WTC11 (cell line): ENCODE results near the gene RGS5. TPM values are rescaled to one million over a fixed set of nuclear protein-coding genes. Genes with fewer than 3 reads are reported as not detected.
"Not testable (repeated sequence)": the region's sequence is repeated elsewhere in the genome, so short reads cannot be mapped to it uniquely, and the experiment has no call there.

ENCODE experiments used
- ATAC-seq: fragments of 200-7000 bp; cut with Tn5 transposase; 2 replicates; pipeline ENCODE4 v1.10.0; 2021; ENCODE audit warnings: mild to moderate bottlenecking, moderate library complexity
- CTCF ChIA-PET: fragments of 300-600 bp; sonication (Branson Sonifier 250); formaldehyde crosslinking; loops from one replicate; lab custom pipeline; 2021; ENCODE audit warnings: antibody characterized with exemption; lab: Charles Lee
- POLR2A ChIA-PET: fragments of 350-600 bp; sonication (Branson Sonifier 250); formaldehyde crosslinking; loops from one replicate; lab custom pipeline; 2021; ENCODE audit warnings: antibody characterized with exemption; lab: Charles Lee
- DNase-seq: peaks from one replicate; pipeline ENCODE4 v3.0.0; 2021; ENCODE audit warnings: low spot score
- H3K27ac Mint-ChIP-seq: 2 replicates; pipeline ENCODE4 v1.8.0; 2021; ENCODE audit warnings: mixed read lengths
- H3K27me3 Mint-ChIP-seq: 2 replicates; pipeline ENCODE4 v1.8.0; 2021; ENCODE audit warnings: low read depth, mild to moderate bottlenecking, moderate library complexity, mixed read lengths
- H3K36me3 Mint-ChIP-seq: 2 replicates; pipeline ENCODE4 v1.8.0; 2021; ENCODE audit warnings: mixed read lengths
- H3K4me1 Mint-ChIP-seq: 2 replicates; pipeline ENCODE4 v1.8.0; 2022; ENCODE audit warnings: mixed read lengths
- H3K4me3 Mint-ChIP-seq: 2 replicates; pipeline ENCODE4 v1.8.0; 2021; ENCODE audit warnings: mild to moderate bottlenecking, moderate library complexity, mixed read lengths
- H3K9me3 Mint-ChIP-seq: 2 replicates; pipeline ENCODE4 v1.8.0; 2021; ENCODE audit warnings: mixed read lengths
- GRHL2 ChIP-seq: fragments of 250-450 bp; sonication (Bioruptor Pico); IDR thresholded peaks from 2 replicates; pipeline ENCODE4 v1.8.0; 2022; ENCODE audit warnings: mild to moderate bottlenecking, moderate library complexity; ENCODE audit not compliant: insufficient replicate concordance, severe bottlenecking
- NFATC4 ChIP-seq: fragments of 250-450 bp; sonication (Bioruptor Pico); IDR thresholded peaks from 2 replicates; pipeline ENCODE4 v1.9.0; 2021; ENCODE audit warnings: mild to moderate bottlenecking
- SOX15 ChIP-seq: fragments of 250-450 bp; sonication (Bioruptor Pico); IDR thresholded peaks from 2 replicates; pipeline ENCODE4 v1.9.0; 2021; ENCODE audit warnings: mild to moderate bottlenecking
- SP1 ChIP-seq: sonication (generic); formaldehyde crosslinking; conservative IDR thresholded peaks from 2 replicates; pipeline ENCODE4 v1.8.1; 2022; ENCODE audit warnings: missing genetic modification reagents
- TCF7 ChIP-seq: sonication (generic); formaldehyde crosslinking; IDR thresholded peaks from 2 replicates; pipeline ENCODE4 v1.8.0; 2022; ENCODE audit warnings: mild to moderate bottlenecking, low read depth, missing genetic modification reagents, moderate library complexity
- ZNF263 ChIP-seq: sonication (generic); formaldehyde crosslinking; IDR thresholded peaks from 2 replicates; pipeline ENCODE4 v1.8.1; 2022; ENCODE audit warnings: low read depth, mild to moderate bottlenecking, moderate library complexity, missing genetic modification reagents
- total RNA-seq: library from RNA; stranded (reverse); gene quantifications from 3 replicates; pipeline ENCODE4 v1.2.3, GENCODE V29; 2021
- TF ChIP-seq, protein P1 (sequence below): sonication (generic); formaldehyde crosslinking; IDR thresholded peaks from 2 replicates; pipeline ENCODE4 v1.8.0; 2023; ENCODE audit warnings: missing genetic modification reagents, mild to moderate bottlenecking, borderline replicate concordance
- TF ChIP-seq, protein P2 (sequence below): sonication (generic); formaldehyde crosslinking; conservative IDR thresholded peaks from 2 replicates; pipeline ENCODE4 v1.8.1; 2022; ENCODE audit warnings: mild to moderate bottlenecking, missing genetic modification reagents
- TF ChIP-seq, protein P3 (sequence below): fragments of 250-450 bp; sonication (Bioruptor Pico); IDR thresholded peaks from 2 replicates; pipeline ENCODE4 v1.8.0; 2021; ENCODE audit warnings: mild to moderate bottlenecking
- TF ChIP-seq, protein P4 (sequence below): sonication (generic); formaldehyde crosslinking; IDR thresholded peaks from 2 replicates; pipeline ENCODE4 v1.8.0; 2022; ENCODE audit warnings: missing genetic modification reagents

The RGS5 gene
- total RNA-seq, 1 experiment from 2014 or later: 23.6 TPM

DNA sequence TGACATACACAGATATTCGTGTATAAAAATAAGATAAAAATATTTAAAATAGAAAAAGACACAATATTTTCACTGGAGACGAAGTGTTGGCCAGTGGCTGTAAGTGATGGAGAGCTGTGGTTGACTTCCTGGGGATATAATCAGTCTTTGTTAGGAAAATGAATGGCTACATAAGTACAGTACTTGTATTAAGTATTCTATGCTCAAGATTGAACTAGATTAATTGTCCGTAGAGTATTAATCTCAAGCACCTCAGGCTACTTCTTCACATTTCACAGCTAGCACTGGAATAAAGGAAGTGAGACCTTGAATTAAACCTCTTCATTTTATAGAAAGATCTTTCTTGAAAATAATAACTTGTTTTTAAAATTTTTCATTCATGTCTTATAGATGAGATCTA is 39.0 kb upstream of the RGS5 start:
- TF ChIP-seq TCF7 (no peak), ZNF263 (CRISPR knock-in tag) (no peak), GRHL2 (CRISPR knock-in tag) (no peak), NFATC4 (no peak)
- TF ChIP-seq, protein P1, sequence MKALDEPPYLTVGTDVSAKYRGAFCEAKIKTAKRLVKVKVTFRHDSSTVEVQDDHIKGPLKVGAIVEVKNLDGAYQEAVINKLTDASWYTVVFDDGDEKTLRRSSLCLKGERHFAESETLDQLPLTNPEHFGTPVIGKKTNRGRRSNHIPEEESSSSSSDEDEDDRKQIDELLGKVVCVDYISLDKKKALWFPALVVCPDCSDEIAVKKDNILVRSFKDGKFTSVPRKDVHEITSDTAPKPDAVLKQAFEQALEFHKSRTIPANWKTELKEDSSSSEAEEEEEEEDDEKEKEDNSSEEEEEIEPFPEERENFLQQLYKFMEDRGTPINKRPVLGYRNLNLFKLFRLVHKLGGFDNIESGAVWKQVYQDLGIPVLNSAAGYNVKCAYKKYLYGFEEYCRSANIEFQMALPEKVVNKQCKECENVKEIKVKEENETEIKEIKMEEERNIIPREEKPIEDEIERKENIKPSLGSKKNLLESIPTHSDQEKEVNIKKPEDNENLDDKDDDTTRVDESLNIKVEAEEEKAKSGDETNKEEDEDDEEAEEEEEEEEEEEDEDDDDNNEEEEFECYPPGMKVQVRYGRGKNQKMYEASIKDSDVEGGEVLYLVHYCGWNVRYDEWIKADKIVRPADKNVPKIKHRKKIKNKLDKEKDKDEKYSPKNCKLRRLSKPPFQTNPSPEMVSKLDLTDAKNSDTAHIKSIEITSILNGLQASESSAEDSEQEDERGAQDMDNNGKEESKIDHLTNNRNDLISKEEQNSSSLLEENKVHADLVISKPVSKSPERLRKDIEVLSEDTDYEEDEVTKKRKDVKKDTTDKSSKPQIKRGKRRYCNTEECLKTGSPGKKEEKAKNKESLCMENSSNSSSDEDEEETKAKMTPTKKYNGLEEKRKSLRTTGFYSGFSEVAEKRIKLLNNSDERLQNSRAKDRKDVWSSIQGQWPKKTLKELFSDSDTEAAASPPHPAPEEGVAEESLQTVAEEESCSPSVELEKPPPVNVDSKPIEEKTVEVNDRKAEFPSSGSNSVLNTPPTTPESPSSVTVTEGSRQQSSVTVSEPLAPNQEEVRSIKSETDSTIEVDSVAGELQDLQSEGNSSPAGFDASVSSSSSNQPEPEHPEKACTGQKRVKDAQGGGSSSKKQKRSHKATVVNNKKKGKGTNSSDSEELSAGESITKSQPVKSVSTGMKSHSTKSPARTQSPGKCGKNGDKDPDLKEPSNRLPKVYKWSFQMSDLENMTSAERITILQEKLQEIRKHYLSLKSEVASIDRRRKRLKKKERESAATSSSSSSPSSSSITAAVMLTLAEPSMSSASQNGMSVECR (CRISPR knock-in tag): no peak
- DNase-seq (no peak), ATAC-seq (no peak)
- Mint-ChIP-seq H3K36me3 (0 out of 2 replicates have a peak, but pooled peaks cover 2% of the 10 kb centered on the region), H3K9me3 (peaks cover 3% of the 10 kb centered on the region; the same call in 1 of the 2 replicates), H3K4me3 (no peak overlapping the region), H3K4me1 (no peaks in the 10 kb centered on the region), H3K27ac (no peak overlapping the region), H3K27me3 (no peaks in the 10 kb centered on the region)
- POLR2A ChIA-PET: no interaction called here
- CTCF ChIA-PET: no interaction called here

DNA sequence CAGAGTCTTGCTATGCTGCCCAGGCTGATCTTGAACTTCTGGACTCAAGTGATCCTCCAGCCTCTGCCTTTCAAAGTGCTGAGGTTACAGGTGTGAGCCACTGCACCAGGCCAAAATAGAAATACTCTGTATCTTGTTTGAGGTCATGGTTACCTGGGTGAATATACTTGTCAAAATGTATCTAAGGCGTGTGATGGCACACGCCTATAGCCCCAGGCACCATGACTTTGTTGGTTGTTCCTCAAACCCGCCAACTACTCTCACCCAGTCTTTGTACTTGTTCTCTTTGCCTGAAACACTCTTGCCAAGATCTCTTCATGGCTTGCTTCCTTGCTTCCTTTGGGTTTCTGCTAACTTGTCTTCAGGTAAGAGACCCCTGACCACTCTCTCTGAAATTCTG is 38.0 kb upstream of the RGS5 start:
- DNase-seq: no peak
- ChIA-PET CTCF (no interaction called here), POLR2A (no interaction called here)
- ATAC-seq: no peak
- 0 out of 2 replicates have a peak, but pooled peaks cover 2% of the 10 kb centered on the region for H3K36me3 Mint-ChIP-seq
- H3K9me3 Mint-ChIP-seq: peaks cover 3% of the 10 kb centered on the region; the same call in 1 of the 2 replicates
- H3K27me3 Mint-ChIP-seq: no peaks in the 10 kb centered on the region
- no peaks in the 10 kb centered on the region for H3K4me1 Mint-ChIP-seq
- TF ChIP-seq, protein P2, sequence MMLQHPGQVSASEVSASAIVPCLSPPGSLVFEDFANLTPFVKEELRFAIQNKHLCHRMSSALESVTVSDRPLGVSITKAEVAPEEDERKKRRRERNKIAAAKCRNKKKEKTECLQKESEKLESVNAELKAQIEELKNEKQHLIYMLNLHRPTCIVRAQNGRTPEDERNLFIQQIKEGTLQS (CRISPR knock-in tag): no peak
- TF ChIP-seq, protein P3, sequence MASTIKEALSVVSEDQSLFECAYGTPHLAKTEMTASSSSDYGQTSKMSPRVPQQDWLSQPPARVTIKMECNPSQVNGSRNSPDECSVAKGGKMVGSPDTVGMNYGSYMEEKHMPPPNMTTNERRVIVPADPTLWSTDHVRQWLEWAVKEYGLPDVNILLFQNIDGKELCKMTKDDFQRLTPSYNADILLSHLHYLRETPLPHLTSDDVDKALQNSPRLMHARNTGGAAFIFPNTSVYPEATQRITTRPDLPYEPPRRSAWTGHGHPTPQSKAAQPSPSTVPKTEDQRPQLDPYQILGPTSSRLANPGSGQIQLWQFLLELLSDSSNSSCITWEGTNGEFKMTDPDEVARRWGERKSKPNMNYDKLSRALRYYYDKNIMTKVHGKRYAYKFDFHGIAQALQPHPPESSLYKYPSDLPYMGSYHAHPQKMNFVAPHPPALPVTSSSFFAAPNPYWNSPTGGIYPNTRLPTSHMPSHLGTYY (CRISPR knock-in tag): no peak
- TF ChIP-seq SP1 (no peak), SOX15 (CRISPR knock-in tag) (no peak)
- TF ChIP-seq, protein P4, sequence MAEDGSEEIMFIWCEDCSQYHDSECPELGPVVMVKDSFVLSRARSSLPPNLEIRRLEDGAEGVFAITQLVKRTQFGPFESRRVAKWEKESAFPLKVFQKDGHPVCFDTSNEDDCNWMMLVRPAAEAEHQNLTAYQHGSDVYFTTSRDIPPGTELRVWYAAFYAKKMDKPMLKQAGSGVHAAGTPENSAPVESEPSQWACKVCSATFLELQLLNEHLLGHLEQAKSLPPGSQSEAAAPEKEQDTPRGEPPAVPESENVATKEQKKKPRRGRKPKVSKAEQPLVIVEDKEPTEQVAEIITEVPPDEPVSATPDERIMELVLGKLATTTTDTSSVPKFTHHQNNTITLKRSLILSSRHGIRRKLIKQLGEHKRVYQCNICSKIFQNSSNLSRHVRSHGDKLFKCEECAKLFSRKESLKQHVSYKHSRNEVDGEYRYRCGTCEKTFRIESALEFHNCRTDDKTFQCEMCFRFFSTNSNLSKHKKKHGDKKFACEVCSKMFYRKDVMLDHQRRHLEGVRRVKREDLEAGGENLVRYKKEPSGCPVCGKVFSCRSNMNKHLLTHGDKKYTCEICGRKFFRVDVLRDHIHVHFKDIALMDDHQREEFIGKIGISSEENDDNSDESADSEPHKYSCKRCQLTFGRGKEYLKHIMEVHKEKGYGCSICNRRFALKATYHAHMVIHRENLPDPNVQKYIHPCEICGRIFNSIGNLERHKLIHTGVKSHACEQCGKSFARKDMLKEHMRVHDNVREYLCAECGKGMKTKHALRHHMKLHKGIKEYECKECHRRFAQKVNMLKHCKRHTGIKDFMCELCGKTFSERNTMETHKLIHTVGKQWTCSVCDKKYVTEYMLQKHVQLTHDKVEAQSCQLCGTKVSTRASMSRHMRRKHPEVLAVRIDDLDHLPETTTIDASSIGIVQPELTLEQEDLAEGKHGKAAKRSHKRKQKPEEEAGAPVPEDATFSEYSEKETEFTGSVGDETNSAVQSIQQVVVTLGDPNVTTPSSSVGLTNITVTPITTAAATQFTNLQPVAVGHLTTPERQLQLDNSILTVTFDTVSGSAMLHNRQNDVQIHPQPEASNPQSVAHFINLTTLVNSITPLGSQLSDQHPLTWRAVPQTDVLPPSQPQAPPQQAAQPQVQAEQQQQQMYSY (CRISPR knock-in tag): no peak
- H3K4me3 Mint-ChIP-seq: no peak overlapping the region
- H3K27ac Mint-ChIP-seq: no peak overlapping the region

DNA sequence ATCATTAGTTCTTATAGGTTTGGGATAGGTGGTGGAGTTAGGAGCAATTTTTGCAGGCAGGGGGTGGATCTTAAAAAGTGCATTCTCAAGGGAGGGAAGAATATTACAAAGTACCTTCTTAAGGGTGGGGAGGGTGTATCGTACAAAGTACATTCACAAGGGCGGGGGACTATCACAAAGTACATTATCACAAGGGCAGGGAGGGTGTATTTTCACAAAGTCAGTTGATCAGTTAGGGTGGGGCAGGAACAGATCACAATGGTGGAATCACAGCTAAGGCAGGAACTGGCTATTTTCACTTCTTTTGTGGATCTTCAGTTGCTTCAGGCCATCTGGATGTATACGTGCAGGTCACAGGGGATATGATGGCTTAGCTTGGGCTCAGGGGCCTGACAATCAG is 30.9 kb upstream of the RGS5 start:
- H3K27me3 Mint-ChIP-seq, H3K27ac Mint-ChIP-seq, H3K4me3 Mint-ChIP-seq, H3K36me3 Mint-ChIP-seq, H3K4me1 Mint-ChIP-seq, CTCF ChIA-PET, POLR2A ChIA-PET, DNase-seq, ATAC-seq: not testable (repeated sequence)
- peaks cover 24% of the 10 kb centered on the region for H3K9me3 Mint-ChIP-seq
